Medulla oblongata (tissue), 1 donor: Measurements from ENCODE around the gene SLC6A7.
A peak's percentile ranks its signal among the peaks of the same experiment; 100 is the strongest.

Experiments used
- DNase-seq: peaks from one replicate; pipeline ENCODE4 v3.0.0-alpha.2; 2015; ENCODE audit errors: extremely low spot score

Gene SLC6A7

GRCh38 chr5:150190503-150190979 is 679 bp downstream of the SLC6A7 start:
- no peak for DNase-seq

- DNase-seq = no peak
Observed at GRCh38 chr5:150190987-150191386, 1.1 kb downstream of the SLC6A7 start.

- DNase-seq = no peak
Observed at GRCh38 chr5:150192462-150192861, 2.6 kb downstream of the SLC6A7 start.

- no peak for DNase-seq
Observed at GRCh38 chr5:150195736-150196485, 6.0 kb downstream of the SLC6A7 start.

GRCh38 chr5:150196514-150196913 is 6.7 kb downstream of the SLC6A7 start:
- peak; percentile 35 for DNase-seq

- DNase-seq = no peak
Observed at GRCh38 chr5:150196986-150197385, 7.1 kb downstream of the SLC6A7 start.

GRCh38 chr5:150197476-150197875 is 7.6 kb downstream of the SLC6A7 start:
- no peak for DNase-seq

- DNase-seq = no peak
Observed at GRCh38 chr5:150202501-150202900, 12.6 kb downstream of the SLC6A7 start.

- no peak for DNase-seq
Observed at GRCh38 chr5:150203832-150204589, 14.1 kb downstream of the SLC6A7 start.

GRCh38 chr5:150204590-150204960 is 14.7 kb downstream of the SLC6A7 start:
- DNase-seq = no peak

GRCh38 chr5:150206098-150206778 is 16.4 kb downstream of the SLC6A7 start:
- DNase-seq = no peak

- no peak for DNase-seq
Observed at GRCh38 chr5:150206779-150207115, 16.9 kb downstream of the SLC6A7 start.

GRCh38 chr5:150208187-150209098 is 18.6 kb downstream of the SLC6A7 start:
- DNase-seq = no peak

GRCh38 chr5:150209099-150209635 is 19.3 kb downstream of the SLC6A7 start:
- peak; percentile 31 for DNase-seq

- DNase-seq = no peak
Observed at GRCh38 chr5:150210644-150211043, 20.8 kb downstream of the SLC6A7 start.

GRCh38 chr5:150211156-150212030 is 21.5 kb downstream of the SLC6A7 start:
- no peak for DNase-seq

GRCh38 chr5:150213530-150213929 is 23.7 kb downstream of the SLC6A7 start:
- DNase-seq = no peak

GRCh38 chr5:150214289-150214688 is 24.4 kb downstream of the SLC6A7 start:
- DNase-seq = no peak

- no peak for DNase-seq
Observed at GRCh38 chr5:150215979-150216944, 26.4 kb downstream of the SLC6A7 start.
